Measurements from ENCODE around the gene CYB5R4.

Gene CYB5R4

GRCh38 chr6:84001119-84001518 lies 141.6 kb downstream of the CYB5R4 start:
- no peak overlapping the region for H3K4me3 ChIP-seq (ENCODE audit: low read depth, low read length)
- no peak for TF ChIP-seq CTCF (IDR thresholded peaks at IDR 0.05; ENCODE audit: insufficient read depth, low read depth, low read length, missing control alignments)
- DNase-seq (ENCODE audit: low read depth): no peak

- no peak for TF ChIP-seq CTCF (IDR thresholded peaks at IDR 0.05; ENCODE audit: insufficient read depth, low read depth, low read length, missing control alignments)
- no peak for DNase-seq (ENCODE audit: low read depth)
- H3K4me3 ChIP-seq (ENCODE audit: low read depth, low read length): no peak overlapping the region
Measured at GRCh38 chr6:84002226-84002625, 142.7 kb downstream of the CYB5R4 start.

- DNase-seq (ENCODE audit: low read depth): no peak
- TF ChIP-seq CTCF (IDR thresholded peaks at IDR 0.05; ENCODE audit: insufficient read depth, low read depth, low read length, missing control alignments): no peak
- H3K4me3 ChIP-seq (ENCODE audit: low read depth, low read length): no peak overlapping the region
Measured at GRCh38 chr6:84003131-84003530, 143.6 kb downstream of the CYB5R4 start.

- DNase-seq (ENCODE audit: low read depth): no peak
- H3K4me3 ChIP-seq (ENCODE audit: low read depth, low read length): no peak overlapping the region
- no peak for TF ChIP-seq CTCF (IDR thresholded peaks at IDR 0.05; ENCODE audit: insufficient read depth, low read depth, low read length, missing control alignments)
Measured at GRCh38 chr6:84003654-84004053, 144.2 kb downstream of the CYB5R4 start.

- TF ChIP-seq CTCF (IDR thresholded peaks at IDR 0.05; ENCODE audit: insufficient read depth, low read depth, low read length, missing control alignments): no peak
- H3K4me3 ChIP-seq (ENCODE audit: low read depth, low read length): no peak overlapping the region
- no peak for DNase-seq (ENCODE audit: low read depth)
Measured at GRCh38 chr6:84007871-84008270, 148.4 kb downstream of the CYB5R4 start.

GRCh38 chr6:84013354-84013753 lies 153.9 kb downstream of the CYB5R4 start:
- DNase-seq (ENCODE audit: low read depth): no peak
- H3K4me3 ChIP-seq (ENCODE audit: low read depth, low read length): no peak overlapping the region
- TF ChIP-seq CTCF (IDR thresholded peaks at IDR 0.05; ENCODE audit: insufficient read depth, low read depth, low read length, missing control alignments): no peak

GRCh38 chr6:84013931-84014330 lies 154.4 kb downstream of the CYB5R4 start:
- H3K4me3 ChIP-seq (ENCODE audit: low read depth, low read length): no peak overlapping the region
- DNase-seq (ENCODE audit: low read depth): no peak
- no peak for TF ChIP-seq CTCF (IDR thresholded peaks at IDR 0.05; ENCODE audit: insufficient read depth, low read depth, low read length, missing control alignments)
